ENCODE data around the gene OPA1. TPM values are rescaled to one million over a fixed set of nuclear protein-coding genes. Genes with fewer than 3 reads are reported as not detected.
A peak's percentile ranks its signal among the peaks of the same experiment; 100 is the strongest.
"Not testable (repeated sequence)": the region's sequence is repeated elsewhere in the genome, so short reads cannot be mapped to it uniquely, and the experiment has no call there.

Gene OPA1
- total RNA-seq, 1 experiment from 2014 or later = 63.0 TPM

DNA sequence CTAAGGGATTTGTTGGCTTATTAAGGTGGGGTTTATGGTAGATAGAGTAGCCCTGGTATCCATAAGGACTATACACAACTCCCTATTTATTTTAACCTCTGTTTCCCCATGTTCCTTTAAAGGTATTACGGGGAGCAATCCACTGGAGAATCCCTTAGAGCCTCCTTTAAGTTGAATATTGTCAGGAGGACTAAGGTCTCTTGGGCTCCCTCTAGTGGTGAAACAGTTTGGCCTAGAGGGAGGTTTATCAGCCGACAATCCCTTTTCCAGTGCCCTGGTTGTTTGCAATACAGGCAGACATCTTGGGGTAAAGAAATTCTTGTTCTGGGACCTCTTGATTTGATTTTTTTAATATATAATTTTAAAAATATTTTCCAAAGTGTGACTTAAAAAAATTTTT lies 12.9 kb downstream of the OPA1 start:
- no peaks in the 10 kb centered on the region for H3K27me3 ChIP-seq (ENCODE audit: control insufficient read depth, insufficient read depth, low read length)
- DNase-seq = peak; percentile 55
- no peaks in the 10 kb centered on the region for H3K36me3 ChIP-seq (replicated peaks; ENCODE audit: control insufficient read depth, insufficient read depth, low read length)
- H3K4me3 ChIP-seq (ENCODE audit: insufficient read depth, low read depth, low read length) = no peak overlapping the region

- DNase-seq; H3K4me3 ChIP-seq (ENCODE audit: insufficient read depth, low read depth, low read length); H3K27me3 ChIP-seq (ENCODE audit: control insufficient read depth, insufficient read depth, low read length); H3K36me3 ChIP-seq (replicated peaks; ENCODE audit: control insufficient read depth, insufficient read depth, low read length): not testable (repeated sequence)
Measured at GRCh38 chr3:193606892-193607291, 13.9 kb downstream of the OPA1 start.

DNA sequence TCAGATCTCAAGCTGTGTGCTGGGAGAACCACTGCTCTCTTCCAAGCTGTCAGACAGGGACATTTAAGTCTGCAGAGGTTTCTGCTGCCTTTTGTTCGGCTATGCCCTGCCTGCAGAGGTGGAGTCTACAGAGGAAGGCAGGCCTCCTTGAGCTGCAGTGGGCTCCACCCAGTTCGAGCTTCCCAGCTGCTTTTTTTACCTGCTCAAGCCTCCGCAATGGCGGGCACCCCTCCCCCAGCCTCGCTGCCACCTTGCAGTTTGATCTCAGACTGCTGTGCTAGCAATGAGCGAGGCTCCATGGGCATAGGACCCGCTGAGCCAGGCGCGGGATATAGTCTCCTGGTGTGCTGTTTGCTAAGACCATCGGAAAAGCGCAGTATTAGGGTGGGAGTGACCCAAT lies 17.5 kb downstream of the OPA1 start:
- not testable (repeated sequence) for H3K27me3 ChIP-seq (ENCODE audit: control insufficient read depth, insufficient read depth, low read length); H3K4me3 ChIP-seq (ENCODE audit: insufficient read depth, low read depth, low read length); H3K36me3 ChIP-seq (replicated peaks; ENCODE audit: control insufficient read depth, insufficient read depth, low read length); DNase-seq

GRCh38 chr3:193614430-193614829 lies 21.4 kb downstream of the OPA1 start:
- H3K27me3 ChIP-seq (ENCODE audit: control insufficient read depth, insufficient read depth, low read length) = no peaks in the 10 kb centered on the region
- DNase-seq = no peak
- H3K4me3 ChIP-seq (ENCODE audit: insufficient read depth, low read depth, low read length) = no peak overlapping the region
- no peaks in the 10 kb centered on the region; the same call in none of the 2 replicates for H3K36me3 ChIP-seq (replicated peaks; ENCODE audit: control insufficient read depth, insufficient read depth, low read length)

GRCh38 chr3:193617628-193618027 lies 24.6 kb downstream of the OPA1 start:
- no peaks in the 10 kb centered on the region for H3K27me3 ChIP-seq (ENCODE audit: control insufficient read depth, insufficient read depth, low read length)
- no peak overlapping the region for H3K4me3 ChIP-seq (ENCODE audit: insufficient read depth, low read depth, low read length)
- H3K36me3 ChIP-seq (replicated peaks; ENCODE audit: control insufficient read depth, insufficient read depth, low read length) = no peaks in the 10 kb centered on the region; the same call in none of the 2 replicates
- no peak for DNase-seq

- no peak for DNase-seq
- Histone ChIP-seq H3K27me3 (ENCODE audit: control insufficient read depth, insufficient read depth, low read length) (no peaks in the 10 kb centered on the region), H3K4me3 (ENCODE audit: insufficient read depth, low read depth, low read length) (no peak overlapping the region), H3K36me3 (replicated peaks; ENCODE audit: control insufficient read depth, insufficient read depth, low read length) (no peaks in the 10 kb centered on the region; the same call in none of the 2 replicates)
Measured at GRCh38 chr3:193620057-193620456, 27.0 kb downstream of the OPA1 start.

DNA sequence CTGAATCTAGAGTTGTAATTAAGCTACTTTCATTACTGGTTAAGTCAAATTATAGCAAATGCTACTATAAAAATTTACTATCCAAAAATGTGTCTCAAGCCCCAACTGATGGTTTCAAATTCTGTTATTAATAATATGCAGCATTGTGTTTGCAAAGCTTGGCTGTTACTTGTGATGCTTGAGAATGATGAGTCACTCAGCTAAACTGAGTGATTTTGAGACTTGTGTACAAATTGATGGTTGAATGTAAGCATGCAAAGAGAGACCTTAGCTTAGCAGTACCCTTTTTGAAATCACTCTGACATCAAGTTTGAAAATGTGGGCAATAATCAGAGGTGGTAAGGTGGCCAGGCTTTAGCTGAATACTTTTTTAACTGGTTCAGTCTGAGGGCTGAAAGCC lies 27.6 kb downstream of the OPA1 start:
- Histone ChIP-seq H3K4me3 (ENCODE audit: insufficient read depth, low read depth, low read length) (no peak overlapping the region), H3K36me3 (replicated peaks; ENCODE audit: control insufficient read depth, insufficient read depth, low read length) (no peaks in the 10 kb centered on the region; the same call in none of the 2 replicates), H3K27me3 (ENCODE audit: control insufficient read depth, insufficient read depth, low read length) (no peaks in the 10 kb centered on the region)
- no peak for DNase-seq

DNA sequence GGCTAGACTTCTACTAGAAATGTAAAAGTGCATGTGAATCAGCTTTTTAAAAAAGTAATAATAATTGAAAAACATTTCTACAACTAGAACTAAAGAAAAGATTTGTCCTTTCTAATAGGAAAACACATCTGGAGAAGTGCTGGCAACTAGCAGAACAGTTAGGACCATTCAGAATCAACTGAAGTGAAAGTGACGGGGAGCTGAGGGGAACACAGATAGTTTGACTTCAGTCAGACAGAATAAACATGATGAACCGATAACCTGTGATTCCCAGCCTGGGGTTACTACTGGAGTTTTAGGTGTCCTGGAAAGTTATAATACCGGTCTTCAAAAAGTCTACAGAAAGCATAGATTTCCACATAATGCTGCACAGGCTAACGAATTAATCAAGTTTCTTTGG lies 28.1 kb downstream of the OPA1 start:
- Histone ChIP-seq H3K27me3 (ENCODE audit: control insufficient read depth, insufficient read depth, low read length) (no peaks in the 10 kb centered on the region), H3K4me3 (ENCODE audit: insufficient read depth, low read depth, low read length) (no peak overlapping the region), H3K36me3 (replicated peaks; ENCODE audit: control insufficient read depth, insufficient read depth, low read length) (no peaks in the 10 kb centered on the region; the same call in none of the 2 replicates)
- no peak for DNase-seq

GRCh38 chr3:193630005-193630404 lies 37.0 kb downstream of the OPA1 start:
- no peak overlapping the region for H3K4me3 ChIP-seq (ENCODE audit: insufficient read depth, low read depth, low read length)
- DNase-seq = no peak
- no peaks in the 10 kb centered on the region for H3K27me3 ChIP-seq (ENCODE audit: control insufficient read depth, insufficient read depth, low read length)
- no peaks in the 10 kb centered on the region; the same call in 1 of the 2 replicates for H3K36me3 ChIP-seq (replicated peaks; ENCODE audit: control insufficient read depth, insufficient read depth, low read length)

- H3K27me3 ChIP-seq (ENCODE audit: control insufficient read depth, insufficient read depth, low read length) = no peaks in the 10 kb centered on the region
- peaks cover 5% of the 10 kb centered on the region; the same call in 1 of the 2 replicates for H3K36me3 ChIP-seq (replicated peaks; ENCODE audit: control insufficient read depth, insufficient read depth, low read length)
- H3K4me3 ChIP-seq (ENCODE audit: insufficient read depth, low read depth, low read length) = no peak overlapping the region
- no peak for DNase-seq
Measured at GRCh38 chr3:193637831-193638230, 44.8 kb downstream of the OPA1 start.

DNA sequence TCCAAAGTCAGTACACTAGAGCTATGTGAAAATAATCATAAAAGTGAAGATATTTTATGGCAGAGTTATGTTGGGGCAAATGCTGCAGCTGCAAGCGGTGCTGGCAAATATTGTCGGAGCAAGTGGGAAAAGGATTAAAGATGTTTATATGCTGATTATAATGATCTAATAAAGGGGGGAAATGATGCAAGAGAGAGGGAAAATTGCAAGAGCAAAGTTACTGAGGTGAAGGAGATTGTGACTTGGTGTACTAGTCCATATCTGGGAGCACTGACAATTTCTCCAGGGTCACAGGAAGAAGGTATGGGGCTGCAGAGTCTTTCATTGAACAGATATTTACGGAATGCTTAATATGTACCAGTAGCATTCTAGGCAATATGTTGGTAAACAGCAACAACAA lies 45.8 kb downstream of the OPA1 start:
- Histone ChIP-seq H3K27me3 (ENCODE audit: control insufficient read depth, insufficient read depth, low read length) (no peaks in the 10 kb centered on the region), H3K4me3 (ENCODE audit: insufficient read depth, low read depth, low read length) (no peak overlapping the region), H3K36me3 (replicated peaks; ENCODE audit: control insufficient read depth, insufficient read depth, low read length) (peaks cover 5% of the 10 kb centered on the region)
- DNase-seq = no peak

DNA sequence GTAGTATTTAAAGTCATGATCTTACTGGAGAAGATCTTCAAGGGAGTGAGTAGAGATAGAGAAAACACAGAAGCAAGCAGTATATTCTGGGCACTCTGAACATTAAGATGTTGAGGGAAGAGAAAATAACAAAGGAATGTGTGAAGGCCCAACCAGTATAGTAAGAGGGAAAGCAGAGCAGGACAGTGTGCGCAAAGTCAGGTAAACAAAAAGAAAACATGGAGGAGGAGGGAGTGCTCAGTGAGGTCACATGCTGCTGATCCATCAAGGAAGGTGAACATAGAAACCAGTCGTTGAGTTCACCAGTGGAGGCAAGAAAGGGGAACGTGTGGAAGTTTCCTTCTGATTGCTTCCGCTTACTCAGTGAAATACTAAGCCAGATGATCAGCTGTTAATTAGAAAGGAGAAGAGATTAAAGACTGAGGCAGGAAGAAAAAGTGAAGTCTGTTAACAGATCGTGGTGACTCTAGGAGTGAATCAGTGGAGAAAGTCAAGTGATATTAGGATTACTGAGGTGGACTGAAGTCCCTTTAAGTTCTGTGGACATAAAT lies 47.2 kb downstream of the OPA1 start:
- Histone ChIP-seq H3K36me3 (replicated peaks; ENCODE audit: control insufficient read depth, insufficient read depth, low read length) (peaks cover 7% of the 10 kb centered on the region), H3K4me3 (ENCODE audit: insufficient read depth, low read depth, low read length) (no peak overlapping the region), H3K27me3 (ENCODE audit: control insufficient read depth, insufficient read depth, low read length) (no peaks in the 10 kb centered on the region)
- DNase-seq = no peak

DNA sequence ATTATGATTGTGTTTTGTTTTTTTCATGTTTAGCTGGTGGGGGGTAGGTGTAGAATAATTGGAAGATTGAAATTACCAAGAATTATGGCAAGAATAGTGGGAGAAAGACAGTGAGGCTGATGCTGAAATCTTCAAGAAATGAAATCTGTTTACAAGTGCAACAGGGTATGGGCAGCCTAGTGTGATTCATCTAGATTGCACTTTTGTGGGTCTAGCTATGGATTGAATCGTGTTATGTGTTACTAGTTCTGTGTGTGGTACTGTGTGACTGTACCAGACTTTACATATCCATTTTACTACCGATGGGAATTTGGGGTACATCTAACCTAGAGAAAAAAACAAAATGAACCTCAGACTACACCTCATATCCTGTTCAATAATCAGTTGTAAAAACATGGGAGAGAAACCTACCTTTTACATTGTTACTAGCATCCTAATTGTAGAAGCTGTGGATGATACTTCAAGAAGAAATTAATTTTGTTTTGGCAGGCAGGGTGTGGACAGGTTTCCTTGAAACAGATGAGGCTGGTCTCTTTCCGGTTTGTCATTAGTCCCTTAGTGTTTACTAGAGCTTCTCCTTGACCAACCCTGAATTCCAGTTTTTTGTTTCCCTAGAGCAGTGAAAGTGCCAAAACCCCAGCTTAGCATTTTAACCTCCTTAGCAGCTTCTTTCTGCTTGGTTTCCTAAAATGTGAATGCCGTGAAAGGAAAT lies 47.9 kb downstream of the OPA1 start:
- Histone ChIP-seq H3K4me3 (ENCODE audit: insufficient read depth, low read depth, low read length) (no peak overlapping the region), H3K36me3 (replicated peaks; ENCODE audit: control insufficient read depth, insufficient read depth, low read length) (peaks cover 7% of the 10 kb centered on the region), H3K27me3 (ENCODE audit: control insufficient read depth, insufficient read depth, low read length) (no peaks in the 10 kb centered on the region)
- no peak for DNase-seq

GRCh38 chr3:193641440-193641775 lies 48.4 kb downstream of the OPA1 start:
- no peak for DNase-seq
- Histone ChIP-seq H3K4me3 (ENCODE audit: insufficient read depth, low read depth, low read length) (no peak overlapping the region), H3K36me3 (replicated peaks; ENCODE audit: control insufficient read depth, insufficient read depth, low read length) (peaks cover 5% of the 10 kb centered on the region), H3K27me3 (ENCODE audit: control insufficient read depth, insufficient read depth, low read length) (no peaks in the 10 kb centered on the region)

- Histone ChIP-seq H3K4me3 (ENCODE audit: insufficient read depth, low read depth, low read length) (no peak overlapping the region), H3K36me3 (replicated peaks; ENCODE audit: control insufficient read depth, insufficient read depth, low read length) (peaks cover 6% of the 10 kb centered on the region), H3K27me3 (ENCODE audit: control insufficient read depth, insufficient read depth, low read length) (no peaks in the 10 kb centered on the region)
- no peak for DNase-seq
Measured at GRCh38 chr3:193645806-193646205, 52.8 kb downstream of the OPA1 start.
